Right ventricle myocardium superior (tissue), 1 donor: ENCODE results near the gene ARSJ. TPM values are rescaled to one million over a fixed set of nuclear protein-coding genes. Genes with fewer than 3 reads are reported as not detected.
"Not testable (repeated sequence)": the region's sequence is repeated elsewhere in the genome, so short reads cannot be mapped to it uniquely, and the experiment has no call there.

Source experiments
- ATAC-seq: fragments of 200-7000 bp; cut with Tn5 transposase; one replicate; pipeline ENCODE4 v1.9.1; 2020; ENCODE audit warnings: mild to moderate bottlenecking; ENCODE audit not compliant: poor library complexity
- DNase-seq: peaks from one replicate; pipeline ENCODE4 v3.0.0-alpha.2; 2020
- intact Hi-C: fragments of 100-400 bp; cut with DNase I; formaldehyde crosslinking; loops from one replicate; pipeline ENCODE4 v1.11.2; 2022
- long read RNA-seq: library from polyadenylated mRNA; unstranded; transcript quantifications from one replicate; pipeline ENCODE4 v2.0.0, GENCODE V29; 2021
- total RNA-seq: library from RNA; stranded (reverse); fragmentation: NEBNext Ultra II Directional; extraction: Animal tissue kit (Norgen Biotek cat#: 25700); gene quantifications from one replicate; pipeline ENCODE4 v1.2.1, GENCODE V29; 2021
- donor health status: DM: no; HTN: yes; CAD: no; lungs with severe emphysema.

ARSJ gene
- 0.70 TPM for total RNA-seq
- long read RNA-seq = 0 reads

DNA sequence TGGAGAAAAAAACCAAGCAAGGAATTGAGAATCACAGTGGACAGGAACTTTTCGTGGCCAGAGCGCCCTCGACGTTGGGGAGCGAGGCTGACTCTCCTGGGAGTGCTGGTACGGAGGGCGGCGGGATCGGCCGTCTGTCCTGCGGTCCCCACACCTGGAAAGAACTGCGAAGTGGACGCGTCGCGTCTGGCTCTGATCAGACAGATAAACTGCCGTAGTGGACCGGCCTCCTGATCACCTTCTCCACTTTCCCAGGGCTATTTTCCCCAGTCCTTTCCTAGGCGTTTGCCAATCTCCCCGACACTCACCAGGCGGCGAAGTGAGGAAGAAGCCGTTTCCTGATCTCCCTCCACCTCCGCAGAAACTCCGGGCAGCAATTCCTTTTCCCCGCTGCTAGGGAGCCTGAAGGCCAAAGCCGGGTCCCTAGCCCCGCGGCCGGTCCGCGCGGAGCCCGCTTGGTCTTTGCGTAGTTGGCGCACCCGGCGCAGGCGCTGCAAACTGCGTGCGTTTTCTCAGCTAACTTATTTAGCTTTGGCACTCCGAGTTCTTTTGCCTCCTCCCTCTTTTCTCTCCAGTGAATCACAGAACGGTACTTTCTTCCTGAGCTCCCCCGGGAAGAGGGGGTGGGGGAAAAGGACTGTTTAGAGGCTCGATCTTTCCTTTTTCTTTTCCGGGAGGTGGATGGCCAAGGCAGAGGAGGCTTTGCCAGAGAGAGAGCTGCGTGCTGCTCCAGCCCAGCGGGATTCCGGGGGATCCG is at the start of gene ARSJ:
ARSJ (minus strand) TSS at position 500 of the 757 bp plus-strand sequence. CDS start 813 bp downstream, outside the sequence.
- peak; percentile 67 for DNase-seq
- peak; percentile 81 for ATAC-seq
- intact Hi-C loops = no loop called here

DNA sequence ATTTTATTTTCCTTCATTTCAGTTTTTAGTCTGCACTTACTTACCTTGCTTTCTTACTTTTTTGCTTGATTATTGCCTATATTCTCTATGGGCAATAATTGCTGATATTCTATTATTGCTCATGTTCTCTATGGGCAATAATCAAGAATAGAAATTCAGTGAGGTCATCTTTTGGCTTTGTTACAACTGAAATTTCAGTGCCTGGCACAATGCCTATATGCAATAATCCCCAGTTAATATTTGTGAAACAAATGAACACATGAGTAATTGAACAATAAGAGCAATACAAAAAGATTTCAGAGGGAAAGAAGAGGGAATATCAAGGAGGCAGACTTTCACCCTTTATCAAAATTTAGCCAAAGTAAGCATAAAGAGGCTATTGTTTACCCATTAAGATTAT is 48.6 kb upstream of the ARSJ start:
- intact Hi-C loops = no loop called here
- no peak for DNase-seq
- ATAC-seq = no peak

DNA sequence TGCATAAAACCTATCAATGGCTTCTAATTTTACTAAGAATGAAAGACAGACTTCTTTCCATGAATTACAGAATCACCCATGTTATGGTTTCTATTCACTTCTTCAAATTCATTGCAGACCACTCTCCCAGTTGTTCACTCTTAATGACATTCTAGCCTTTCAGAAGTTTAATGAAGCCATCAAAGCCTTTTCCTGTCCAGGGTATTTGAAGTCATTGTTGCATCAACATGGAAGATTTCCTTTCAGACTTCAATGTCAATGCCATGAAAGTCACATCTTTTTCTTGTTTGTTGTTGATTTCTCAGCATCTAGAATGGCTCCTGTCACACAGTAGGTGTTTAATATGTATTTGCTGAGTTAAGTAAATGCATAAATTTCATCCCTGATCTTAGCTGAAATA is 48.1 kb upstream of the ARSJ start:
- ATAC-seq = no peak
- intact Hi-C loops = no loop called here

DNA sequence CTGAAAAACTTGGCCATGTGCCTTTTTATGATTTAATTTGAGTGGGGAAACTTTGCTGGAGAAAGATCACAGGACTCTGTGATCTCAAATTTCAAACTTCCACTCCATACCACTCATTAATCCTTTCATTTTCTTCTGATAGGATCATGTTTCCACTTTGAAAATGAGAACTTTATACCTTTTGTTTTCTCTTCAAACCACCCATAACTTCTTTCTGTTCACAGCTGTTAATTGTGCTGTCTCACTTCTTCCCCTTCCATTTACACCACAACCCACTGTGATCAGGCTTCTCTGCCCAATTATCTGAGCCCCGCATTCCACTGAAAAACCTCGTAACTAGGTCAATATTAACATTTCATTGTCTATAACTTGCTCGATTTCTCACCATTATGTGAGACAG is 47.0 kb upstream of the ARSJ start:
- intact Hi-C loops = no loop called here
- no peak for ATAC-seq

More for the DNA sequence above, 48.1 kb upstream of the ARSJ start:
- no peak for DNase-seq

DNA sequence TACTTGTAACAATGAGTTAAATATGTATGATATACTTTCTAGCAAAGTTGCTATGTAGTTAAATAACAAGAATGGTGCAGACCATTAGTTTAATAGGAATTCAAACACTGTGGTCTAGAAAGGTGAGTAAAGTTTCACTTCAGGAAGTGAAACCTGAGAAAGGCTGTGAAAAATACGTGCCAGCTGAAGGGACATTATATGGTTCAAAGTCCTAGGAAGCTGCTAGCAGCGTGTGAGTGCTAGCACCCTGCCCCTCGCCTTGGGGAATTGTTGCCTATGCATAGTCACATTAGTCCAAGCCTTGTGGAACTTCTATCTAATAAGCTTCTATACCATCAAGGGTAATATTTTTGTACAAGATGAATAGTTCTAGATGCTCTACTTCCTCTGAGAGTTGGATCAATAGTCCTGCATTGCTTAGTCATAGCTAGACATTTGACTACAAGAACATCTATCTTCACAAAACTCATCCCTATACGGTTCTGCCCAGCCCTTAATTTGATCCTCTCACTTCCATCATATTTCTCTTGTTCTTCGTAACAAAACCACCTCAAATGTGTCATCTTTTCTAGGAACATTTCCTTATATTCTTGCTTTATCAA is 45.8 kb upstream of the ARSJ start:
- ATAC-seq = no peak
- DNase-seq = no peak
- intact Hi-C loops = no loop called here

More for the DNA sequence above, 47.0 kb upstream of the ARSJ start:
- DNase-seq = no peak

DNA sequence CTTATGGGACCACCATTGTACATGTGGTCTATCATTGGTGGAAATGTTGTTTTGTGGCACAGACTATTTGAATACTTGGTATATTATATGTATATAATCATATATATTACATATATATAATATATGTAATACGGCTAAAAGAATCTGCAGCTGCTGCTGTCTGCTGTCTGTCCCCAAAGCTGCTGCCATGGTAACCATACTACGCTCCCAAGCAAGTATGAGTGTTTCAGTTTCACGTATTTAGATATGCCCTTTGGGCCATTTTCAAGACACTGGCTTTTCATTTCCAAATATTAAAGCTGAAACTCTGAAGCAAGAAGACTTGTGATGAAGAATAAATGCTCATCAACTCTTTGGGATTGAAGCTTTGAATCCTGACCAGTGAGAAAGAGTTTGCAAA is 42.0 kb upstream of the ARSJ start:
- intact Hi-C loops = no loop called here
- DNase-seq (no peak), ATAC-seq (no peak)

DNA sequence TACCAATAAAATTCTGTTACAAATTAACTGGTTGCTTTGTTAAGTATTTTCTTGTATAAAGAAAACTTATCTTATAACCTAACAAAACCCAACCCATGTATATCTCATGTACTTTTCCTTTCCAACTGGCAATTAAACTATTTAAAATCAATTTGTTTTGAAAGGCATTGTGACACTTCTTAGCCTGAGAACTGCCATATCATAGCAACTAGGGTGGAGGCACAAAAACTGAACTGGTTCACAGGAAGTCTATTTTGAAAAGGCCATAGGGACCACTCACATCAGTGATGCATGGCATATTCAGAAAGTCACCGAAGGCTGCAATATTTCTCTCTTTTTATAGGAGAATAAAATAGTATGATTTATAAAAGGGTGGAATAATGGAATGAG is 40.5 kb upstream of the ARSJ start:
- ATAC-seq (no peak), DNase-seq (no peak)
- intact Hi-C loops = no loop called here

DNA sequence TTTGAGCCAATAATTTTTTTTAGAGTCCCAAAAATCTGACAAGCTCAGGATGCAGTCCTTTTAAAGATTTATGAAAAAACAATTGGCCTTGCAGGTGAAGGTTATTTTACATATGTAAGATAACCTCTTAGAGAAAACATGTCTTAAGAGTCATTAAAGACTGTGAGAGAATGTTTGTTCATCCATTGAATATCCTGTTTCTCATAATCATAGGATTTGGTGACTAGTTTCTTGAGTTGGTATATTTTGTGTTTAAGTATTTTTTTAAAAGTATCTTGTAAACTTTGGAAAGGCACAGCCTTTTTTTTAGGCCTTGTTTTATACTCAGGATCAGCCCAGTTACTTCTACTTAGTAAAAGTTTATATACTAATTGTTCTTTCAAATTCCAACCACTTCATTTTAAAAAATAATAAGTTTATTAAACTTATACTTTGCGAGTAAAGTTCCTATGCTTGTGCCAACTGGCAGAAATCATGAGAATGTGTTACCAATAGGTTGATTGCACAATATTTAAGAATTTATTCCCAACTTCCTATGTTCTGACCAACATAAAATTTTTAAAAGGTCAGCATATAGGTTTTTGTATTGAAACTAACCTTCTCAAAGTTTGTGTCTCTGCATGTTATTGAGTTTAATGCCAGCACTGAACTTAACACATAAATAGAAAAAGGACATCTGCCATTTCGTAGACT is 40.0 kb upstream of the ARSJ start:
- DNase-seq (no peak), ATAC-seq (no peak)
- intact Hi-C loops = no loop called here

DNA sequence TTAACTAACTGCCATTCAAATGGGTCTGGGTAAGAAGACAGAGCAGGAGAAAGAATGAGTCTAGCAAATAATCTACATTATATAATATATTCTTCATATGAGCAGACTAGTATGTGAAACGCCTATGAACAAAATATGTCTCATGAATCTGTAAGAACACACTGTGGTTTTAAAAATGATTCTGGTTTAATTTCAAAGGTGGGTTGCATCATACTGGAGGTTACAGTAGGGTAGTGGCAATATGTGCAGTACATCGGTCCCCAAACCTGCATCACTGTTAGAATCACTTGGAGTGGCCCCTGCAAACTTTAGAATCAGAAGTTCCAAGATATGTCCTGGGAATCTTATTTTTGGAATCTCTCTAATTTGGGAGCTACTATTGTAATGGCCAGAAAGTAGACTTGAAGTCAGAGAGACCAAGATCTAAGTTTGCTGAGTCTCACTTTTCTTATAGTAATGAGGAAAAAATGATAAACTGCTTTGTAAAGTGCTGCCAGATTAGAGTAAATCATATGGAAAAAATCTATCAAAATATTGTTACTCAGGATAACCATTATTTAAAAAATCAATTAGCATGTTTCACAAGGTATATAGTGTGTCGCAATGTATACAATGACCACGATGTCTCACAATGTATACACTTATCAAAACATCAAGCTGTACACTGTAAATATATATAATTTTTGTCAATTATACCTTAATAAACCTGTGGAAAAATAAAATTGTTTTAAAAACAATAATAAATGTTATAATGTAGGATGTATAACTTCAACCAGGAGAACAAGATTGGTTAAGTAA is 37.9 kb upstream of the ARSJ start:
- DNase-seq (no peak), ATAC-seq (no peak)
- intact Hi-C loops = no loop called here

DNA sequence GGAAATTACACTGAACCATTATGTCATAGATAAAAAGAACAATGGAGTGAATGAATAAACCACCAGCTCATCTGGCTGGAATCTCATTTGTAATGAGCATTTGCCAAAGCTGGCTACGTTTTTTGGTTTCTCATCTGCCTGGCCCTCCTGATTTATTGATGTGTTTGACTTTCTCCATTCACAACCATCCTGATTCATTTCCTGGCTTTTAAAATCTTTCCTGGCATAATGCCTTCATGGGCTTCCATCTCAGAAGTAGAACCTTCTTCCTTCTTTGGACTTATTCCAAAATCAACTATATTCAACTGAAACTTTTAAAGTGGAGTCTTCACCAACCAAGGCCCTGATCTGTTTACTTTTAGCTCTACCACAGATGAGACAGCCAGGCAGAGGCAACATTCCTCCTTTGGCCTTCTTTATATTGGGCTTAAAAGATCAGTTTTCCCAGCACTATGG is 36.0 kb upstream of the ARSJ start:
- ATAC-seq (no peak), DNase-seq (no peak)
- intact Hi-C loops = no loop called here

DNA sequence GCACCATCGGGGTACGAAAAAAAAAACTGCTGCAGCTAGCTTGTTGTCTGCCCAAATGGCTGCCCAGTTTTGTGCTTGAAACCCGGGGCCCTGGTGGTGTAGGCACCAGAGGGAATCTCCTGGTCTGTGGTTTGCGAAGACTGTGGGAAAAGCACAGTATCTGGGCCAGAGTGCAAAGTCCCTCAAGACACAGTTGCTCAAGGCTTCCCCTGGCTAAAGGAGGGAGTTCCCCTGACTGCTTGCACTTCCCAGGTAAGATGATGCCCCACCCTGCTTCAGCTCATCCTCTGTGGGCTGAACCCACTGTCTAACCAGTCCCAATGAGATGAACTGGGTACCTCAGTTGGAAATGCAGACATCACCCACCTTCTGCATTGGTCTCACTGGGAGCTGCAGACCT is 33.8 kb upstream of the ARSJ start:
- ATAC-seq, intact Hi-C loops, DNase-seq: not testable (repeated sequence)

DNA sequence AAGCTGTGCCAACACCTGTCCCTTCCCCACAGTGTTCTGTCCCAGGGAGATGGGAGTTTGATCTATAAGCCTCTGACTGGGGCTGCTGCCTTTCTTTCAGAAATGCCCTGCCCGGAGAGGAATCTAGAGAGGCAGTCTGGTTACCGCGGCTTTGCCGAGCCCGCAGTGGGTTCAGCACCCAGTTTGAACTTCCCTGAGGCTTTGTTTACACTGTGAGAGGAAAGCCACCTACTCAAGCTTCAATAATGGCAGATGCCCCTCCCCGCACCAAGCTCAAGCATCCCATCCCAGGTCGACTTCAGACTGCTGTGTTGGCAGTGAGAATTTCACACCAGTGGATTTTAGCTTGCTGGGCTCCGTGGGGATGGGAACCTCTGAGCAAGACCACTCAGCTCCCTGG is 33.3 kb upstream of the ARSJ start:
- no peak for ATAC-seq
- no peak for DNase-seq
- intact Hi-C loops = no loop called here

DNA sequence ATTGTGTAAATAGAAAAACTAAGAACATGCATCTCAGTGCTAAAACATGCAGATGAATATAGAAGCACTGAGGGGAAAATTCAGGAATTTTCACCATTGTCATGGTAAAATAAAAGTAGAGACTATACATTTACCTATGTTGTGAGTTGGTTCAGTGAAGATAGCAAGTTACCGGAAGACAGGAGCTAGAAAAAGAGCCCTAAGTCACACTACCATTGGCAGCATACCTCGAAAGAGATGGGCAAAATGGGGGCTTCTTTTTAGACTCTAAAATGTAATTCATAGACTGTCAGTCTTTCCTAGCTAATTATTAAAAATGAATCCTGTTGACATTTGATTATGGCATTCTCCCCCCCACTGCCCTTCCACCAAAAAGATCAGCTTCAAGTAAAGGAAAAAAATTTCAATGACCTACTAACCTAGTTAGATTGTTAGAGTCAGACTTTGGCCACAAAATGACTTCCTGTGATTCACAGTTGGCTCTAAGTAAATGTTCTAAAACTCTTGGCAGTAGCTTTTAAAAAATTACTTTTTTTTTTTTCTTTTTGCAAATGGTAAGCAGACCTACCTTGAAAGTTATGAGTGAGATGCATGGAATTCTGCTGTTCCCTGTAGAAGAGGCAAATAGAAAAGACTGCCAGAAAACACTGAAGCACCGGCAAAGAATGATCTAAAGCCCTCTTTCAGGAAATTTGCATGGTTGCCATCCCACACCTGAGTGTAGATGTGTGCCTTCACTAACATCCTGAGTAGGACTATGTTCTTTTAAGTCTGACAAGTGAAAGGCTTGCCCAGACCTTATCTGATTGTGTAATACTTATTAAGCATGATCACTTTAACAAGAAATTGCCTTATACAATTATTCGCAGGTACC is 26.4 kb upstream of the ARSJ start:
- ATAC-seq (no peak), DNase-seq (no peak)
- intact Hi-C loops = no loop called here

DNA sequence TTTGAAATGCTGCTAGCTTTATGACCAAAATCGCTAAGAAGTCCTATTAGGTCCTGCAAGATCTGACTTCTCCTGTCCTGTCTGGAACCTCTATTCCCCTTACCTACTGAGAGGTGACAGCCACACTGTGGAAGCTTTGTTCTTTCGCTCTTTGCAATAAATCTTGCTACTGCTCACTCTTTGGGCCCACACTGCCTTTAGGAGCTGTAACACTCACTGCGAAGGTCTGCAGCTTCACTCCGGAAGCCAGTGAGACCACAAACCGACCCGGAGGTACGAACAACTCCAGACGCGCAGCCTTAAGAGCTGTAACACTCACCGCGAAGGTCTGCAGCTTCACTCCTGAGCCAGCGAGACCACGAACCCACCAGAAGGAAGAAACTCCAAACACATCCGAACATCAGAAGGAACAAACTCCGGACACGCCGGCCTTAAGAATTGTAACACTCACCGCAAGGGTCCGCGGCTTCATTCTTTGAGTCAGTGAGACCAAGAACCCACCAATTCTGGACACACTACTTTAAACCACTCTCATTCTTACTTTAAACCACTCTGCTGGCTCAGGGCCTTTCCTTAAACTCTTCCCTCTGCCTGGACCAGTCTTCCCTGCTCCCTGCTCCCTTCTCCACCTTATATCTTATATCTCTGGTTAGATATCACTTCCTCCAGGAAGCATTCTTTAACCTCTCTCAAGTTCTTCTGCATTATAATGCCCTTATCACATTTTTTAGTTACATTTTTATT is 25.2 kb upstream of the ARSJ start:
- DNase-seq, ATAC-seq, intact Hi-C loops: not testable (repeated sequence)

DNA sequence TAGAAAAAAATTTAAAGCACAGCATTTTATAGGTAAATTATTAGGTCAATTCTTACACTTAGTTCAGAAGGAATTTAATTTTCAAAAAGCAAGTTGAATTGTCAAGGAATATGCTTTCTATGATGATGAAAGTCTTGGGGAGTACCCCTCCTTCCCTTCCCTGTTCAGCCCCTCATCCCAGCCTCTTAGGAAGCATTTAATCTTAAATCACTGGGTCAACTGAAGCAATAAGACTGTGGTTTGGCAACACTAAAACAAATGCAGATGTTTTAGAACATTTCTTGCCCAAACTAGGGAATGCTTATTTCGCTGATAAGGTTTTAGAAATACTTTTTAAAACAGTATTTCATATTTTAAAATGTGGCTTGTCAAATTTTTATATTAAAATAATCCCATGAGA is 19.1 kb upstream of the ARSJ start:
- peak; percentile 58 for ATAC-seq
- intact Hi-C loops = no loop called here

DNA sequence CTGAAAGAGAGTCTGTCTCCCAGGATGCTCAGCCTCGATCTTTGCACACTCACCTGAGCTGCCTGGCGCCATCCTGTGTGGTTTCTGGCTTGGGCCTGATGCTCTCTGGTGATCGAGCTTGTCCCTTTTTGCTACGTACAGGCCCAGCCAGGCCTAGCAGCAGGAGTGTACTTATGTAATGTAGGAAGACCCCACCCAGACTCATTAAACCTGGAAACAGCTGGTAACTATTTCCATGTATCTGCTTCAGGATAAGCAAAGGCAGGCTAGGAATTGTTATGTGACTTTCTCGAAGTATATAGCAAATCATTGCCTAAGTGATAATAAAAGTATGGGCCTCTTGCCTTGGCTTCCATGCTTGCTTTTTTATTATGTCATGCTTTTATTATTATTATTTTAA is 18.6 kb upstream of the ARSJ start:
- intact Hi-C loops = no loop called here
- no peak for DNase-seq
- ATAC-seq = no peak

More for the DNA sequence above, 19.1 kb upstream of the ARSJ start:
- no peak for DNase-seq

DNA sequence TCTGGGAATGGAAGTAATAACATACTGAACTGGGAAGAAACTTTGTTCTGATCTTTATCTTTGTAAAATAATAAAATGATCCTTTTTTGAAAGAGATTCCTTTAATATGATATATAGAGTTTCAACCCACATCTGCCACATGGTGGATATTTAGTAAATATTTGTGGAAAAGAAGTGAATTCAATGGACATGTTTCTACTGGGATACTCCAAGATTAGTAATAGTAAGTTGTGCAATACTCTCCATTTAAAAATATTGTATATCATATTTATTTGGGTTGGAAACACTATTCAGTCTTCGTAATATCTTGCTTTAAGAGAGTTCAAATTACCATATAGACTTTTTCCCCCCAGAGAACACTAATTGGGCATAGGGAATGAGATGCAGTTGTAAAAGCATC is 17.8 kb upstream of the ARSJ start:
- intact Hi-C loops = no loop called here
- no peak for ATAC-seq
- no peak for DNase-seq
